Ectodermal cell (in vitro differentiated cells): Measurements from ENCODE around the gene MID1.

Source experiments
- H3K27ac ChIP-seq: 2 replicates; pipeline ENCODE4 v1.7.0; 2013; ENCODE audit warnings: mild to moderate bottlenecking, low read depth, low read length; ENCODE audit not compliant: insufficient read depth, poor library complexity, severe bottlenecking
- H3K27me3 ChIP-seq: 2 replicates; pipeline ENCODE4 v1.7.0; 2013; ENCODE audit warnings: mild to moderate bottlenecking, low read length; ENCODE audit not compliant: insufficient read depth, control insufficient read depth, poor library complexity, severe bottlenecking
- H3K36me3 ChIP-seq: one replicate; pipeline ENCODE4 v1.7.0; 2013; ENCODE audit warnings: low read length; ENCODE audit not compliant: control insufficient read depth, insufficient read depth
- H3K4me1 ChIP-seq: one replicate; pipeline ENCODE4 v1.7.0; 2013; ENCODE audit warnings: low read length; ENCODE audit not compliant: control insufficient read depth, insufficient read depth
- H3K4me3 ChIP-seq: 2 replicates; pipeline ENCODE4 v1.7.0; 2013; ENCODE audit warnings: low read depth, low read length, control low read depth; ENCODE audit not compliant: insufficient read depth
- H3K9me3 ChIP-seq: 2 replicates; pipeline ENCODE4 v1.7.0; 2013; ENCODE audit warnings: mild to moderate bottlenecking, low read length, moderate library complexity; ENCODE audit not compliant: control insufficient read depth
- WGBS, 2 experiments: methylation state at CpG; one replicate each; pipeline ENCODE4 v1.1.7; 2013; ENCODE audit warnings: missing lambda C conversion rate in 2 of 2; 5-methylcytosine and 5-hydroxymethylcytosine counted together

MID1 gene

GRCh38 chrX:10578527-10578926, 41.9 kb downstream of the MID1 start:
- Histone ChIP-seq H3K4me3 (no peak overlapping the region), H3K36me3 (no peaks in the 10 kb centered on the region), H3K27ac (no peak overlapping the region), H3K9me3 (no peaks in the 10 kb centered on the region), H3K4me1 (no peaks in the 10 kb centered on the region), H3K27me3 (no peaks in the 10 kb centered on the region)
- 75 to 88% methylated on average over 2 of the region's 2 CpGs for WGBS, 2 experiments

DNA sequence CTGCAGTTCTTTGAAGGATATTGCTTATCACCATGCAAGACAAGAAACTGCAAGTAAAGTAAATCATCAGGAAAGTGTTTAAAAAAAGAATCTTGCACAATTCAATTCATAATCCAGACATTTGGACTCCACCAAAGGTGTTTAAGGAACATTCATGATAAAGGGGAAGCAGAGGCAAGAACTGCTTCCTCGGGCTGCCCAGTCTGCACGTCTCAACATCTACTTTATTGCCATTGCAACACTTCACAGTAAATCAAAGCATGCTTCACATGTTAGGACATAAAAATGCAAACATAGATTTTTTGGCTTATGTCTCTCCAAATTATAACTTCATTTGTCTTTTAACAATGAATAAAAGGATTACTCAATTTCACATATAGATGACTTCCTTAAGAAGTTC, 42.5 kb downstream of the MID1 start:
- no peaks in the 10 kb centered on the region for H3K36me3 ChIP-seq
- WGBS, 2 experiments, result 79 to 84% methylated on average over 2 of the region's 2 CpGs
- no peaks in the 10 kb centered on the region for H3K27me3 ChIP-seq
- H3K9me3 ChIP-seq, result no peaks in the 10 kb centered on the region
- no peaks in the 10 kb centered on the region for H3K4me1 ChIP-seq
- H3K4me3 ChIP-seq, result no peak overlapping the region
- H3K27ac ChIP-seq, result no peak overlapping the region

DNA sequence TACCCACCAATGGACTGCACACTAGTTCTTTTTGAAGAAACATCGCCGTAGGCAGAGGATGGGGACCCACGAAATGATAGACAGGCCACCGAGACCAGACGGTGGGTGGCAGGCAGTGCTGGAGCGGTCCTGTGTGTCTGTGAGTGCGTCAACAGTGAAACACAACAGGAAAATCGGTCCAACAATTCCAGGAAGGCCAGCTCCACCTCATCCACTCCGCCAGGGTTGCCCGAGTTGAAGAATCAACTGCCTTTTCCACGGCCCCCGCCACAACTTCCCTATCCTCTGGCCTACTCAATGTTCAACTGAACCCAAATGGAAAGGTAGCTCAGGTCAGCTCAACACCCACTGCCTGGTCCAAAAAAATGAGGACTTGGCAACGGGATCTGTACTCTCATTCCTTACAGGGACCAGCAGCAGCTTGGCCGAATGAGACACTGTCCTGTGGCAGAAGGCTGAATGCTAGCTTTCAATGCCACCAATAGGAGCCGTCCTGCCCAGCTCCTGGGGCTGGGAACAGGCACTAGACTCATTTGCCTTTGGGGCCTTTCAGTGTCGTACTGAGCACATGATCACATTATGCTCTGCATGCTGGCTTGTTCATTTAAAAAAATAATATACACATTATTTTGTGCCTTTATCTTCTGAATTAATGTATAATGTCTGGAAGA, 43.5 kb downstream of the MID1 start:
- Histone ChIP-seq H3K4me1 (no peaks in the 10 kb centered on the region), H3K9me3 (no peaks in the 10 kb centered on the region), H3K36me3 (no peaks in the 10 kb centered on the region), H3K4me3 (no peak overlapping the region), H3K27ac (no peak overlapping the region), H3K27me3 (no peaks in the 10 kb centered on the region)
- 92 to 93% methylated on average over 15 to 16 of the region's 16 CpGs for WGBS, 2 experiments

- no peaks in the 10 kb centered on the region for H3K4me1 ChIP-seq
- 98 to 100% methylated on average over 2 to 3 of the region's 4 CpGs for WGBS, 2 experiments
- no peaks in the 10 kb centered on the region for H3K9me3 ChIP-seq
- no peak overlapping the region for H3K4me3 ChIP-seq
- H3K27ac ChIP-seq, result no peak overlapping the region
- no peaks in the 10 kb centered on the region for H3K36me3 ChIP-seq
- H3K27me3 ChIP-seq, result no peaks in the 10 kb centered on the region
Measured at GRCh38 chrX:10576186-10576585, 44.2 kb downstream of the MID1 start.

- no peak overlapping the region for H3K27ac ChIP-seq
- H3K9me3 ChIP-seq, result no peaks in the 10 kb centered on the region
- H3K4me3 ChIP-seq, result no peak overlapping the region
- no peaks in the 10 kb centered on the region for H3K27me3 ChIP-seq
- WGBS, 2 experiments, result 97 to 99% methylated on average over 3 of the region's 4 CpGs
- no peaks in the 10 kb centered on the region for H3K36me3 ChIP-seq
- H3K4me1 ChIP-seq, result no peaks in the 10 kb centered on the region
Measured at GRCh38 chrX:10574663-10575062, 45.7 kb downstream of the MID1 start.

DNA sequence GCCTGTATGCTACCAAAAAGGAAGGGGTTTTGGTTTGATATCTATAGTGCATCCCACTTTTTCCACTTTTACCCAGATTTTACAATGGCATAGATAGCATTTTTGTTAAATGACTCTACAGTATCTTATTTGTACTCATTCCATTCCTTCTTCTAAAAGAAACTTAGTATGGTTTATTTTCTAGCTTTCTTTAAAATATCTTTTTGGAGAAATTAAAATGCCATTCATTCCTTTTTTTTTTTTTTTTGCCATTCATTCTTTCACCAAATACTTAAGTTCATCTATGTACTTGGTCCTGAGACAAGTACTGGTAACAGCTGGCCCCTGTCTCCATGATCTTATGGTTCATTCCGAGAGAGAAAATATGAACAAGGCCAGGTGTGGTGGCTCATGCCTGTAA, 49.1 kb downstream of the MID1 start:
- Histone ChIP-seq H3K4me3 (no peak overlapping the region), H3K4me1 (no peaks in the 10 kb centered on the region), H3K36me3 (no peaks in the 10 kb centered on the region), H3K27ac (no peak overlapping the region), H3K27me3 (no peaks in the 10 kb centered on the region), H3K9me3 (no peaks in the 10 kb centered on the region)
- 85 to 96% methylated on average over 1 of the region's 1 CpG for WGBS, 2 experiments

- Histone ChIP-seq H3K36me3 (no peaks in the 10 kb centered on the region), H3K4me1 (no peaks in the 10 kb centered on the region), H3K27me3 (no peaks in the 10 kb centered on the region), H3K27ac (no peak overlapping the region), H3K4me3 (no peak overlapping the region), H3K9me3 (no peaks in the 10 kb centered on the region)
- WGBS, 2 experiments, result 95 to 97% methylated on average over 1 of the region's 1 CpG
Measured at GRCh38 chrX:10570601-10571000, 49.8 kb downstream of the MID1 start.

DNA sequence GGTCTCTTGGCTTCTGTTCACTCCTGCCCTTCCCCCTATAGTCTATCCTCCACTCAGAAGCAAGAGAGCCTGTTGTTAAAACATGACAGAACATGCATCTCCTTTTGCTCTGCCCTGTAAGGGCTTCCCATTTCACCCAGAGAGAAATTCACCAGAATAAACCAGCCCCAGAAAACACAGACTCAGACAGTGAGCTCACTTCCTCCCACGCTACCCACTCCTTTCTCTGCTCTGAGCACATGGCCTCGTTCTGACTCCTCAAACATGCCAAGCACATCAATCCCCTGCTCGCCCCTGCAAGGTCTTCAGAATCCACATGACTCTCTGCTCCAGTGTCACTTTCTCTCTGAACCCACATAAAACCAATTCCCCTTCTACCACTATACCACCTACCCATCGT, 50.4 kb downstream of the MID1 start:
- no peaks in the 10 kb centered on the region for H3K36me3 ChIP-seq
- H3K27ac ChIP-seq, result no peak overlapping the region
- 80 to 87% methylated on average over 3 to 4 of the region's 4 CpGs for WGBS, 2 experiments
- H3K9me3 ChIP-seq, result no peaks in the 10 kb centered on the region
- H3K4me1 ChIP-seq, result no peaks in the 10 kb centered on the region
- no peaks in the 10 kb centered on the region for H3K27me3 ChIP-seq
- H3K4me3 ChIP-seq, result no peak overlapping the region

- Histone ChIP-seq H3K9me3 (no peaks in the 10 kb centered on the region), H3K4me1 (no peaks in the 10 kb centered on the region), H3K27ac (peak overlapping the region; percentile 16), H3K36me3 (no peaks in the 10 kb centered on the region), H3K27me3 (no peaks in the 10 kb centered on the region), H3K4me3 (no peak overlapping the region)
- 75 to 77% methylated on average over 3 of the region's 3 CpGs for WGBS, 2 experiments
Measured at GRCh38 chrX:10568428-10568827, 52.0 kb downstream of the MID1 start.

DNA sequence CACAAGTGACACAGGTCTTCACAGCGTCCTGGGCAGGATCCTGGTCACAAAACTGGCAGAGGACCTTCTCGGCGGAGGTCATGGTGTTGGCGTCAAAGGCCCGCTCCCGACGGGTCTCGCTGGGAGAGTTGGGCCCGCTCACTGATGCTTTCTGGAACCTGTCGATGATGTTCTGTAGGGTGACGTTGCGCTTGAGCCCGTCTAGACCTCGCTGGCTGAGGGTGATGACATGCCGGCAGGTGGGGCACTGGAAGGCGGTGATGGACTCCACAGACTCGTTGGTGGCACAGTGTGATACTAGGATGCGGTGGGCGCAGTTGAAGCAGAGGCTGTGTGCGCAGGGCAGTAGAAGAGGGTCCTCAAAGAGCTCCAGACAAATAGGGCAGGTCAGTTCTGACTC, 53.2 kb downstream of the MID1 start:
- H3K36me3 ChIP-seq, result no peaks in the 10 kb centered on the region
- WGBS, 2 experiments, result 96 to 97% methylated on average over 20 of the region's 20 CpGs

DNA sequence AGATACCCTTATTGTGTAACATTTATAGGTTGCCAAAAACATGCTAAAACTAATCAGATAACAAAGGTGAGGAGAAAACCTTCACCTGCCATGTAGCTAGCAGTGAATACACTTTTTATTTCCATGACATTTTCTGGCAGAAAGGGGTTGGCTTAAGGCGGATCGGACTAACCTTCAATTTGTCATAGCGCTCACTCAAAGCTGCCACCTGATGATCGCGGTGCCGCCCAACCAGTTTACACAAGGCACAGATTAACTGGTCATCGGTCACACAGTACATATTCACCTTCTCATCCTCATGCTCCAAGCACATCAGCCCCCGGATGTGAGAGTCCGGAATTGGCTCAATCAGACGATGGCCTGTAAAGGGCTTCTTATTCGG, 53.7 kb downstream of the MID1 start:
- no peaks in the 10 kb centered on the region for H3K4me1 ChIP-seq
- no peak overlapping the region for H3K4me3 ChIP-seq
- no peak overlapping the region for H3K27ac ChIP-seq
- 96 to 97% methylated on average over 11 of the region's 11 CpGs for WGBS, 2 experiments
- no peaks in the 10 kb centered on the region for H3K36me3 ChIP-seq
- no peaks in the 10 kb centered on the region for H3K27me3 ChIP-seq
- H3K9me3 ChIP-seq, result no peaks in the 10 kb centered on the region

More for the DNA sequence above, 53.2 kb downstream of the MID1 start:
- Histone ChIP-seq H3K27me3 (no peaks in the 10 kb centered on the region), H3K27ac (no peak overlapping the region), H3K4me3 (no peak overlapping the region), H3K4me1 (no peaks in the 10 kb centered on the region), H3K9me3 (no peaks in the 10 kb centered on the region)
